Right atrium auricular region (tissue), 2 donors: Measurements from ENCODE around the gene SCN10A. TPM values are rescaled to one million over a fixed set of nuclear protein-coding genes. Genes with fewer than 3 reads are reported as not detected.

Experiments
- DNase-seq: peaks from one replicate; pipeline ENCODE4 v3.0.0-alpha.2; 2019; ENCODE audit warnings: low spot score
- H3K27ac ChIP-seq, 2 donors: fragments of 200-600 bp; sonication (generic); 1 replicate in 1 of 2; 2 replicates in 1 of 2; pipeline ENCODE4 v1.5.1; 2016 to 2019
- H3K27me3 ChIP-seq, 2 donors: fragments of 200-600 bp; sonication (generic); one replicate each; pipeline versions ENCODE4 v1.5.1 to v1.6.0; 2017 to 2019
- H3K36me3 ChIP-seq: fragments of 200-600 bp; sonication (generic); one replicate; pipeline ENCODE4 v1.5.1; 2016
- H3K4me1 ChIP-seq, 2 donors: fragments of 200-600 bp; sonication (generic); one replicate each; pipeline versions ENCODE4 v1.5.1 to v1.6.0; 2017 to 2019
- H3K4me3 ChIP-seq, 2 donors: fragments of 200-600 bp; sonication (generic); 1 replicate in 1 of 2; 2 replicates in 1 of 2; pipeline ENCODE4 v1.5.1; 2017 to 2019; ENCODE audit warnings: mild to moderate bottlenecking in 1 of 2, moderate library complexity in 1 of 2
- H3K9me3 ChIP-seq, 2 donors: fragments of 200-600 bp; sonication (generic); one replicate each; pipeline ENCODE4 v1.5.1; 2019
- CTCF ChIP-seq, 2 donors: fragments of 200-600 bp; sonication (generic); IDR thresholded peaks; one replicate each; pipeline ENCODE4 v1.5.1; 2019; ENCODE audit warnings: antibody characterized with exemption in 2 of 2
- total RNA-seq, 2 donors: library from RNA; depleted of rRNA; stranded (reverse); fragments of >200 nt; gene quantifications; one replicate each; pipeline ENCODE4 v1.1.0, GENCODE V29; 2016

SCN10A gene
- total RNA-seq, 2 donors from 2014 or later, result 0.90 TPM; not detected in 1

GRCh38 chr3:38738630-38739395 is 77.2 kb downstream of the SCN10A start:
- H3K4me1 ChIP-seq, result peaks cover 0 to 10% of the 10 kb centered on the region in 2 donors

GRCh38 chr3:38731522-38731921 is 84.5 kb downstream of the SCN10A start:
- Histone ChIP-seq H3K27ac (no peak overlapping the region), H3K27me3 (no peaks in the 10 kb centered on the region), H3K9me3 (no peaks in the 10 kb centered on the region), H3K4me3 (no peak overlapping the region), H3K4me1 (peaks cover 0 to 6% of the 10 kb centered on the region in 2 donors), H3K36me3 (no peaks in the 10 kb centered on the region)
- TF ChIP-seq CTCF (IDR thresholded peaks at IDR 0.05), result no peak
- peak; percentile 18 for DNase-seq

More at GRCh38 chr3:38738630-38739395, 77.2 kb downstream of the SCN10A start:
- Histone ChIP-seq H3K27ac (no peak overlapping the region), H3K9me3 (no peaks in the 10 kb centered on the region), H3K4me3 (no peak overlapping the region), H3K27me3 (no peaks in the 10 kb centered on the region), H3K36me3 (no peaks in the 10 kb centered on the region)
- peak in 1 of 2 donors; percentile 59 for TF ChIP-seq CTCF (IDR thresholded peaks at IDR 0.05)
- no peak for DNase-seq

- no peaks in the 10 kb centered on the region for H3K27me3 ChIP-seq
- no peak for DNase-seq
Measured at GRCh38 chr3:38730281-38730680, 85.7 kb downstream of the SCN10A start.

GRCh38 chr3:38728008-38728407 is 88.0 kb downstream of the SCN10A start:
- DNase-seq, result no peak
- no peak for TF ChIP-seq CTCF (IDR thresholded peaks at IDR 0.05)
- H3K27me3 ChIP-seq, result no peaks in the 10 kb centered on the region
- no peak overlapping the region for H3K27ac ChIP-seq
- peaks cover 0 to 35% of the 10 kb centered on the region in 2 donors for H3K4me1 ChIP-seq
- H3K9me3 ChIP-seq, result no peaks in the 10 kb centered on the region
- no peaks in the 10 kb centered on the region for H3K36me3 ChIP-seq
- H3K4me3 ChIP-seq, result no peak overlapping the region

More at GRCh38 chr3:38730281-38730680, 85.7 kb downstream of the SCN10A start:
- no peak overlapping the region for H3K27ac ChIP-seq
- H3K4me1 ChIP-seq, result peaks cover 0 to 14% of the 10 kb centered on the region in 2 donors
- H3K4me3 ChIP-seq, result no peak overlapping the region
- no peaks in the 10 kb centered on the region for H3K36me3 ChIP-seq
- H3K9me3 ChIP-seq, result no peaks in the 10 kb centered on the region
- TF ChIP-seq CTCF (IDR thresholded peaks at IDR 0.05), result no peak

- H3K4me1 ChIP-seq, result peaks cover 0 to 36% of the 10 kb centered on the region in 2 donors
- H3K27me3 ChIP-seq, result no peaks in the 10 kb centered on the region
- H3K4me3 ChIP-seq, result no peak overlapping the region
- peak overlapping the region; percentile 70 to 85 for H3K27ac ChIP-seq
- no peaks in the 10 kb centered on the region for H3K9me3 ChIP-seq
- TF ChIP-seq CTCF (IDR thresholded peaks at IDR 0.05), result no peak
- no peak for DNase-seq
- H3K36me3 ChIP-seq, result no peaks in the 10 kb centered on the region
Measured at GRCh38 chr3:38726751-38727150, 89.3 kb downstream of the SCN10A start.
